GM19324 (cell line): ENCODE data around the gene FAR2.
"Not testable (repeated sequence)": the region's sequence is repeated elsewhere in the genome, so short reads cannot be mapped to it uniquely, and the experiment has no call there.

Experiments used
- ATAC-seq: cut with Tn5 transposase; IDR thresholded peaks from one replicate; pipeline ENCODE4 v1.9.1; 2021; ENCODE audit warnings: mild to moderate bottlenecking, moderate library complexity; ENCODE audit not compliant: unreplicated experiment, low FRiP score

The FAR2 gene

GRCh38 chr12:29273178-29273843 is 124.2 kb downstream of the FAR2 start:
- no peak for ATAC-seq

GRCh38 chr12:29275834-29276233 is 126.8 kb downstream of the FAR2 start:
- ATAC-seq: no peak

- no peak for ATAC-seq
These were observed 128.2 kb downstream of the FAR2 start for GRCh38 chr12:29277231-29277630.

- no peak for ATAC-seq
These were observed 129.8 kb downstream of the FAR2 start for GRCh38 chr12:29278673-29279420.

- ATAC-seq: no peak
These were observed 132.4 kb downstream of the FAR2 start for GRCh38 chr12:29281371-29282005.

GRCh38 chr12:29282031-29282816 is 133.1 kb downstream of the FAR2 start:
- ATAC-seq: no peak

GRCh38 chr12:29283969-29284700 is 135.1 kb downstream of the FAR2 start:
- ATAC-seq: no peak

GRCh38 chr12:29286081-29286790 is 137.2 kb downstream of the FAR2 start:
- ATAC-seq: no peak

GRCh38 chr12:29287622-29288021 is 138.5 kb downstream of the FAR2 start:
- ATAC-seq: no peak

GRCh38 chr12:29288031-29288430 is 139.0 kb downstream of the FAR2 start:
- ATAC-seq: no peak

GRCh38 chr12:29290475-29290874 is 141.4 kb downstream of the FAR2 start:
- ATAC-seq: not testable (repeated sequence)

- ATAC-seq: no peak
These were observed 142.1 kb downstream of the FAR2 start for GRCh38 chr12:29291226-29291625.

- no peak for ATAC-seq
These were observed 150.6 kb downstream of the FAR2 start for GRCh38 chr12:29299633-29300032.

- no peak for ATAC-seq
These were observed 152.0 kb downstream of the FAR2 start for GRCh38 chr12:29301114-29301513.

GRCh38 chr12:29304388-29304787 is 155.3 kb downstream of the FAR2 start:
- no peak for ATAC-seq

GRCh38 chr12:29306266-29306665 is 157.2 kb downstream of the FAR2 start:
- ATAC-seq: no peak

- ATAC-seq: no peak
These were observed 157.6 kb downstream of the FAR2 start for GRCh38 chr12:29306682-29307081.

GRCh38 chr12:29309320-29309902 is 160.3 kb downstream of the FAR2 start:
- no peak for ATAC-seq

GRCh38 chr12:29310899-29311298 is 161.8 kb downstream of the FAR2 start:
- ATAC-seq: no peak
